Measurements from ENCODE around the gene ADRM1.

Gene ADRM1

GRCh38 chr20:62326959-62327725 lies 24.3 kb downstream of the ADRM1 start:
- H3K36me3 ChIP-seq (ENCODE audit: control insufficient read depth, insufficient read depth, low read length), result peaks cover 1% of the 10 kb centered on the region

DNA sequence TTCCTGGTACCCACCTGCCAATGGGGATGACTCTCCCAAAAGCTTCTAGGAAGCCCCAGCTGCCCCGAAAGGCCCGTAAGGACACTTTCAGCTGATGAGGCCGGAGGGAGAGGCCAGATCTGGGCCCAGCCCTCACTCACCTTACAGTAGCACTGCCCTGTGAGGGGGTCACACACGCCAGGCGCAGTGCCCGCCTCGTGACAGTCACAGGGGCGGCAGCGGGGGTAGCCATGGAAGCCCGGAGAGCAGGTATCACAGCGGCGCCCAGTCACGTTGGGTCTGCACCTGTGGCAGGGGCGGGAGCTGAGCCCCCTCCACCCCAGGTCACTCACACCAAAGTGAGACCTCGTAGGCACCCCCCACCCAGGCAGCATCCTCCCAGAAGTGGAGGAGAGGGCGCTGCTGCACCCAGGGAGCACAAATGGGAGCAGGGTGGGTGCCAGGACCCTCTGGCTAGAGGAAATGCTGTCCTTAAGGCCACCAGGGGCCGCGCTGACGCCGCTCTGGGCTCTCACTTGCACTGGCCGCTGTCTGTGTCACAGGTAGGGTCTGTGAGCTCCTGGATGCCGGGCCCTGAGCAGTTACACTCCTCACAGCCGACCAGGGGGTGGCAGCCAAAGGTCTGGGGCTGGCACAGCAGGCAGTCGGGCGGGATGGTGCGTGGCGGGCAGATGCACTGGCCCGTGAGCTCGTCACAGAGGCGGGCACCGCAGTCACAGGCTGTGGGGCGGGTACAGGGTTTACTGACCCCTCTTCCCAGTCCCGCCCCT lies 25.1 kb downstream of the ADRM1 start:
- no peak overlapping the region for H3K4me2 ChIP-seq (ENCODE audit: low read length)
- no peak for DNase-seq
- H3K4ac ChIP-seq (ENCODE audit: low read depth, low read length), result no peak overlapping the region
- peaks cover 1% of the 10 kb centered on the region for H3K36me3 ChIP-seq (ENCODE audit: control insufficient read depth, insufficient read depth, low read length)
- H3K56ac ChIP-seq (ENCODE audit: low read length), result no peak overlapping the region
- H3K4me3 ChIP-seq (ENCODE audit: low read length), result no peak overlapping the region
- H2BK120ac ChIP-seq (ENCODE audit: low read depth, low read length), result no peak overlapping the region
- H3K18ac ChIP-seq (ENCODE audit: low read length), result no peak overlapping the region
- no peaks in the 10 kb centered on the region for H3K79me2 ChIP-seq (ENCODE audit: control insufficient read depth, insufficient read depth, low read length)
- H3K27me3 ChIP-seq (ENCODE audit: insufficient read depth, low read length, poor library complexity), result no peaks in the 10 kb centered on the region
- no peak overlapping the region for H3K23ac ChIP-seq (ENCODE audit: low read length)
- H3K79me1 ChIP-seq (ENCODE audit: low read length), result no peaks in the 10 kb centered on the region
- WGBS (ENCODE audit: extremely low coverage, insufficient coverage, low lambda C conversion rate), result no CpG with 5 or more reads among the region's 33 CpGs
- H2BK15ac ChIP-seq (replicated peaks; ENCODE audit: low read depth), result no peak overlapping the region
- no peak overlapping the region for H3K27ac ChIP-seq (ENCODE audit: low read depth, low read length)
- H2AK5ac ChIP-seq (ENCODE audit: low read length), result no peak overlapping the region
- H4K8ac ChIP-seq (ENCODE audit: low read depth, low read length), result no peak overlapping the region
- H3K4me1 ChIP-seq (ENCODE audit: control insufficient read depth, low read depth, low read length), result no peaks in the 10 kb centered on the region
- H2BK5ac ChIP-seq (ENCODE audit: low read length), result no peak overlapping the region
- no peak overlapping the region for H3K9ac ChIP-seq (ENCODE audit: low read length)
- H4K5ac ChIP-seq (ENCODE audit: low read length), result no peak overlapping the region

More at GRCh38 chr20:62326959-62327725, 24.3 kb downstream of the ADRM1 start:
- H3K18ac ChIP-seq (ENCODE audit: low read length), result no peak overlapping the region
- H3K79me1 ChIP-seq (ENCODE audit: low read length), result no peaks in the 10 kb centered on the region
- H3K56ac ChIP-seq (ENCODE audit: low read length), result no peak overlapping the region
- H4K5ac ChIP-seq (ENCODE audit: low read length), result no peak overlapping the region
- no peak overlapping the region for H3K4me3 ChIP-seq (ENCODE audit: low read length)
- no peak overlapping the region for H3K27ac ChIP-seq (ENCODE audit: low read depth, low read length)
- H2AK5ac ChIP-seq (ENCODE audit: low read length), result no peak overlapping the region
- no peak for DNase-seq
- no peak overlapping the region for H3K9ac ChIP-seq (ENCODE audit: low read length)
- H3K23ac ChIP-seq (ENCODE audit: low read length), result no peak overlapping the region
- no peak overlapping the region for H3K4me2 ChIP-seq (ENCODE audit: low read length)
- H2BK5ac ChIP-seq (ENCODE audit: low read length), result no peak overlapping the region
- H3K4ac ChIP-seq (ENCODE audit: low read depth, low read length), result no peak overlapping the region
- H2BK120ac ChIP-seq (ENCODE audit: low read depth, low read length), result no peak overlapping the region
- no peak overlapping the region for H2BK15ac ChIP-seq (replicated peaks; ENCODE audit: low read depth)
- no peaks in the 10 kb centered on the region for H3K4me1 ChIP-seq (ENCODE audit: control insufficient read depth, low read depth, low read length)
- H3K27me3 ChIP-seq (ENCODE audit: insufficient read depth, low read length, poor library complexity), result no peaks in the 10 kb centered on the region
- H3K79me2 ChIP-seq (ENCODE audit: control insufficient read depth, insufficient read depth, low read length), result no peaks in the 10 kb centered on the region
- no CpG with 5 or more reads among the region's 30 CpGs for WGBS (ENCODE audit: extremely low coverage, insufficient coverage, low lambda C conversion rate)
- H4K8ac ChIP-seq (ENCODE audit: low read depth, low read length), result no peak overlapping the region

- peaks cover 1% of the 10 kb centered on the region for H3K36me3 ChIP-seq (ENCODE audit: control insufficient read depth, insufficient read depth, low read length)
Observed at GRCh38 chr20:62328684-62329388, 26.0 kb downstream of the ADRM1 start.

GRCh38 chr20:62329389-62330377 lies 26.9 kb downstream of the ADRM1 start:
- Histone ChIP-seq H3K4me3 (ENCODE audit: low read length) (no peak overlapping the region), H3K4me2 (ENCODE audit: low read length) (no peak overlapping the region), H3K79me2 (ENCODE audit: control insufficient read depth, insufficient read depth, low read length) (no peaks in the 10 kb centered on the region), H4K8ac (ENCODE audit: low read depth, low read length) (no peak overlapping the region), H3K18ac (ENCODE audit: low read length) (no peak overlapping the region), H3K4ac (ENCODE audit: low read depth, low read length) (no peak overlapping the region), H3K27me3 (ENCODE audit: insufficient read depth, low read length, poor library complexity) (no peaks in the 10 kb centered on the region), H2BK5ac (ENCODE audit: low read length) (no peak overlapping the region), H2BK120ac (ENCODE audit: low read depth, low read length) (no peak overlapping the region), H3K4me1 (ENCODE audit: control insufficient read depth, low read depth, low read length) (no peaks in the 10 kb centered on the region), H3K79me1 (ENCODE audit: low read length) (no peaks in the 10 kb centered on the region), H3K56ac (ENCODE audit: low read length) (no peak overlapping the region), H2BK15ac (replicated peaks; ENCODE audit: low read depth) (no peak overlapping the region), H4K5ac (ENCODE audit: low read length) (no peak overlapping the region), H3K23ac (ENCODE audit: low read length) (no peak overlapping the region), H3K9ac (ENCODE audit: low read length) (no peak overlapping the region), H3K27ac (ENCODE audit: low read depth, low read length) (no peak overlapping the region), H2AK5ac (ENCODE audit: low read length) (no peak overlapping the region), H3K36me3 (ENCODE audit: control insufficient read depth, insufficient read depth, low read length) (peaks cover 3% of the 10 kb centered on the region)
- no peak for DNase-seq
- WGBS (ENCODE audit: extremely low coverage, insufficient coverage, low lambda C conversion rate), result no CpG with 5 or more reads among the region's 37 CpGs

More at GRCh38 chr20:62328684-62329388, 26.0 kb downstream of the ADRM1 start:
- Histone ChIP-seq H3K27me3 (ENCODE audit: insufficient read depth, low read length, poor library complexity) (no peaks in the 10 kb centered on the region), H3K79me2 (ENCODE audit: control insufficient read depth, insufficient read depth, low read length) (no peaks in the 10 kb centered on the region), H4K5ac (ENCODE audit: low read length) (no peak overlapping the region), H3K27ac (ENCODE audit: low read depth, low read length) (no peak overlapping the region), H2AK5ac (ENCODE audit: low read length) (no peak overlapping the region), H3K4me1 (ENCODE audit: control insufficient read depth, low read depth, low read length) (no peaks in the 10 kb centered on the region), H3K4ac (ENCODE audit: low read depth, low read length) (no peak overlapping the region), H2BK15ac (replicated peaks; ENCODE audit: low read depth) (no peak overlapping the region), H3K23ac (ENCODE audit: low read length) (no peak overlapping the region), H3K4me3 (ENCODE audit: low read length) (no peak overlapping the region), H3K79me1 (ENCODE audit: low read length) (no peaks in the 10 kb centered on the region), H3K56ac (ENCODE audit: low read length) (no peak overlapping the region), H3K18ac (ENCODE audit: low read length) (no peak overlapping the region), H3K4me2 (ENCODE audit: low read length) (no peak overlapping the region), H2BK5ac (ENCODE audit: low read length) (no peak overlapping the region), H4K8ac (ENCODE audit: low read depth, low read length) (no peak overlapping the region), H2BK120ac (ENCODE audit: low read depth, low read length) (no peak overlapping the region), H3K9ac (ENCODE audit: low read length) (no peak overlapping the region)
- no CpG with 5 or more reads among the region's 26 CpGs for WGBS (ENCODE audit: extremely low coverage, insufficient coverage, low lambda C conversion rate)
- no peak for DNase-seq

DNA sequence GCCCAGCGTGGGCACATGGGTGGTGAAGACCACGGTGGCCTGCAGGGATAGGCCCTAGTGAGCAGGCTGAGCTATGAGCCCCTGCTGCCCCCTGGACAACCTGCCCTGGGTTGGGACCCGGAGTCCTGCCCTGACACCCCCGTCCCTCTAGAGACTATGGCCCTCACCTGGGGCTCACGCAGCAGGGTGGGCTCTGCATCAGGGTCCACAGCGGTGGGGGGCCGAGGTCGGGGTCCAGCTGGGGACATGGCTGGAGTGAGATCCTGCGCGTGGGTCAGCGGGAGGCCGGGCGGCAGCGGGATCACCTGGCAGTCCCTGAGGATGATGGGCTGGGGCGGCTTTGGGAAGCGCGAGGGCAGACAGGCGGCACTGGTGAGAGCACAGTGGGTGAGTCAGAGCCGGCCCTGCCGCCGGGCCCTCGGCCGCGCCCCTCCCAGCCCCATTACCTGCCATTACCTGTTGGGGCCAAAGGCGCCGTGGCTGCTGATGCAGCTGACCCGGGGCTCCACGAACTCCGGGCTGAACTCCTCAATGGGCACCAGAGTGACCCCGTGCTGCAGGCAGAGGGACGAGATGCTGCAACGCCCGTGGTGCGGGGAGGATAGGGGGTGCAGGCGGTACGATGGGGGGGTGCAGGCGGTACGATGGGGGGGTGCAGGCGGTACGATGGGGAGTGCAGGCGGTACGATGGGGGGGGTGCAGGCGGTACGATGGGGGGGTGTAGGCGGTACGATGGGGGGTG lies 27.9 kb downstream of the ADRM1 start:
- Histone ChIP-seq H2BK15ac (replicated peaks; ENCODE audit: low read depth) (no peak overlapping the region), H3K23ac (ENCODE audit: low read length) (no peak overlapping the region), H3K4me2 (ENCODE audit: low read length) (no peak overlapping the region), H3K18ac (ENCODE audit: low read length) (no peak overlapping the region), H2BK5ac (ENCODE audit: low read length) (no peak overlapping the region), H3K27ac (ENCODE audit: low read depth, low read length) (no peak overlapping the region), H3K4ac (ENCODE audit: low read depth, low read length) (no peak overlapping the region), H2BK120ac (ENCODE audit: low read depth, low read length) (no peak overlapping the region), H3K56ac (ENCODE audit: low read length) (no peak overlapping the region), H3K4me3 (ENCODE audit: low read length) (no peak overlapping the region), H3K79me1 (ENCODE audit: low read length) (no peaks in the 10 kb centered on the region), H4K8ac (ENCODE audit: low read depth, low read length) (no peak overlapping the region), H2AK5ac (ENCODE audit: low read length) (no peak overlapping the region), H3K36me3 (ENCODE audit: control insufficient read depth, insufficient read depth, low read length) (peaks cover 2% of the 10 kb centered on the region), H3K79me2 (ENCODE audit: control insufficient read depth, insufficient read depth, low read length) (no peaks in the 10 kb centered on the region), H4K5ac (ENCODE audit: low read length) (no peak overlapping the region), H3K9ac (ENCODE audit: low read length) (no peak overlapping the region), H3K4me1 (ENCODE audit: control insufficient read depth, low read depth, low read length) (no peaks in the 10 kb centered on the region), H3K27me3 (ENCODE audit: insufficient read depth, low read length, poor library complexity) (no peaks in the 10 kb centered on the region)
- DNase-seq, result no peak
- no CpG with 5 or more reads among the region's 46 CpGs for WGBS (ENCODE audit: extremely low coverage, insufficient coverage, low lambda C conversion rate)
